Measurements from ENCODE around the gene CLNK. TPM values are rescaled to one million over a fixed set of nuclear protein-coding genes. Genes with fewer than 3 reads are reported as not detected.

The CLNK gene
- total RNA-seq, 2 donors from 2014 or later: not detected

DNA sequence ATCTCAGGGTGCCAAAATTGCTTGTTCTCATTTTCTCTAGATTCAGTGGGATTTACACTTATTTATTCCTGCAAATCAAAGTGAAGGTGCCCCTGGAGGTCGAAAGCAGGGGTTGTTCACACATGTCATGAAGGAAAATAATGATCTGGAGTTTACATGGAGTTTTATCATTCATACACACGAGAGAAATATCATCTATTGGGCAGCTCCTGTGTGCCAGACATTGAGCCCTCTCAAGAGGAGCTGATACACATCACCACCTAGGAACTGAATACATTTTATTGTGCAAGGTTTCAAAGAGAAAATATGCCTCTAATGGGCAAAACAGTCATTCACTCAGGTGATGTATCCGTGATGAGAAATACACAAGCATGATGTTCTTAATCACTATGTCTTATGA lies 23.5 kb downstream of the CLNK start:
- Mint-ChIP-seq H3K27me3 (no peaks in the 10 kb centered on the region), H3K36me3 (ENCODE audit: low read depth) (no peaks in the 10 kb centered on the region), H3K4me3 (no peak overlapping the region), H3K4me1 (no peaks in the 10 kb centered on the region), H3K27ac (no peak overlapping the region), H3K9me3 (no peaks in the 10 kb centered on the region)
- ATAC-seq (replicated peaks): no peak

GRCh38 chr4:10659251-10659650 lies 25.3 kb downstream of the CLNK start:
- no peaks in the 10 kb centered on the region for H3K9me3 Mint-ChIP-seq
- no peak overlapping the region for H3K27ac Mint-ChIP-seq
- no peak overlapping the region for H3K4me3 Mint-ChIP-seq
- no peaks in the 10 kb centered on the region for H3K36me3 Mint-ChIP-seq (ENCODE audit: low read depth)
- H3K27me3 Mint-ChIP-seq: peaks cover 3% of the 10 kb centered on the region
- H3K4me1 Mint-ChIP-seq: peaks cover 6% of the 10 kb centered on the region
- no peak for ATAC-seq (replicated peaks)

DNA sequence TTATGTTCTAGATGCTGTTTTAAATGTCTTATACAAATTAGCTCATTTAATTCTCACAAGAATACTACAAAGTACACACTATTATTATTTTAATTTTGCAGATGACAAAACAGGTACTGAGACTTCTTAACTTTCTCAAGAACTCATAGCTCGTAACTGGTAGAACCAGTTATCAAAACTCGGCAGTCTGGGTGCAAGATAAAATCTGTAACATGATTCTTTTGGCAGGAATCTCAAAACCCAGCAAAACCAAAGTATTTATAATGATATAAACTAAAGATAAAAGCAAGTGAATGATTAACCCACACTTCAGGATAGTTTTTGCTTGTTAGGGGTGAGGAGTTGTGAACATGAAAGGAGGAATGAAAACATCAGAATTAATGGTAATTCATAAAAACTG lies 27.6 kb downstream of the CLNK start:
- peaks cover 3% of the 10 kb centered on the region for H3K9me3 Mint-ChIP-seq
- no peaks in the 10 kb centered on the region for H3K36me3 Mint-ChIP-seq (ENCODE audit: low read depth)
- no peak overlapping the region for H3K27ac Mint-ChIP-seq
- peaks cover 6% of the 10 kb centered on the region for H3K4me1 Mint-ChIP-seq
- no peak for ATAC-seq (replicated peaks)
- peaks cover 6% of the 10 kb centered on the region for H3K27me3 Mint-ChIP-seq
- H3K4me3 Mint-ChIP-seq: peak overlapping the region; percentile 43

- Mint-ChIP-seq H3K27me3 (peaks cover 6% of the 10 kb centered on the region), H3K4me1 (peaks cover 6% of the 10 kb centered on the region), H3K27ac (peak overlapping the region; percentile 10), H3K36me3 (ENCODE audit: low read depth) (no peaks in the 10 kb centered on the region), H3K4me3 (peak overlapping the region; percentile 43), H3K9me3 (peaks cover 3% of the 10 kb centered on the region)
- ATAC-seq (replicated peaks): peak; percentile 63
These were observed 28.1 kb downstream of the CLNK start for GRCh38 chr4:10656420-10656819.

DNA sequence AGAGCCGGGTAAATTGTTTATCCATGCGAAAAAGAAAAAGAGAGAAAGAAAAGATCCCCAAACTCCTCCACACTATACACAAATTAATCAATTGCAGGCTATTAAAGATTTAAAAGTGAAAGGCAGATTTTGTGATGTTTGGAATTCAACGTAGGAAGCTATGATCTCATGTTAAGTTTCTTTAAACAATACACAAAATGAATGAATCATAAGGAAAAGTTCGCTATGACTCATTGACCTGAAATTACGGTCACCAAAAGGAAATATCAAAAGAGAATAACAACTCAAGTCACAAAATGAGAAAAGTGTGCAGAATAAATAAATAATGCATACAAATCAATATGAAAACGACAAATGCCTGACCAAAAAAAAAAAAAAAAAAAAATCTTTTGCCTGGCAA lies 28.6 kb downstream of the CLNK start:
- H3K27me3 Mint-ChIP-seq: peaks cover 6% of the 10 kb centered on the region
- peaks cover 6% of the 10 kb centered on the region for H3K4me1 Mint-ChIP-seq
- H3K27ac Mint-ChIP-seq: peak overlapping the region; percentile 10

GRCh38 chr4:10648479-10648878 lies 36.1 kb downstream of the CLNK start:
- Mint-ChIP-seq H3K27me3 (peaks cover 6% of the 10 kb centered on the region), H3K4me1 (no peaks in the 10 kb centered on the region)
- ATAC-seq (replicated peaks): no peak

More for the DNA sequence above, 28.6 kb downstream of the CLNK start:
- H3K9me3 Mint-ChIP-seq: peaks cover 3% of the 10 kb centered on the region
- no peaks in the 10 kb centered on the region for H3K36me3 Mint-ChIP-seq (ENCODE audit: low read depth)
- H3K4me3 Mint-ChIP-seq: peak overlapping the region; percentile 43
- peak; percentile 59 for ATAC-seq (replicated peaks)

DNA sequence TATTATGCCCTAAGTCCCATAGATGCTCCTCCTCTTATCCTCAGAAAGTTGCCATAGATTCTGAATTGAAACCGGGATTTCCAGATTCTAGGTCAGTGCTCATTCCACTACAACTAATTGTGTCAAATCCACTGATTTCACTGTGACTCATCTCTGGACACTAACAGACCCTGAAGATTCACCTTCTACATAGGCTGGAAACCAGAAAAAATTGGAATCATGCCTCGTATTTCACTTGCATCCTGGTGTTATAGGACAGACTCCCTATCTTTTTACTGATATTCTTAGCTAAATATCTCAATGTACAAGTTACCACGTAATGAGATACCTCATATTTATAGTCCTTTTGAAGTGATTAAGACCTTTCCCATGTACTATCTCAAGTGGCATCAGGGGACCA lies 36.7 kb downstream of the CLNK start:
- peaks cover 5% of the 10 kb centered on the region for H3K27me3 Mint-ChIP-seq
- no peak for ATAC-seq (replicated peaks)
- no peaks in the 10 kb centered on the region for H3K36me3 Mint-ChIP-seq (ENCODE audit: low read depth)
- H3K4me3 Mint-ChIP-seq: no peak overlapping the region
- H3K4me1 Mint-ChIP-seq: no peaks in the 10 kb centered on the region
- no peak overlapping the region for H3K27ac Mint-ChIP-seq
- peaks cover 2% of the 10 kb centered on the region for H3K9me3 Mint-ChIP-seq

More at GRCh38 chr4:10648479-10648878, 36.1 kb downstream of the CLNK start:
- no peaks in the 10 kb centered on the region for H3K36me3 Mint-ChIP-seq (ENCODE audit: low read depth)
- peaks cover 3% of the 10 kb centered on the region for H3K9me3 Mint-ChIP-seq
- H3K27ac Mint-ChIP-seq: no peak overlapping the region
- no peak overlapping the region for H3K4me3 Mint-ChIP-seq

- Mint-ChIP-seq H3K27ac (no peak overlapping the region), H3K36me3 (ENCODE audit: low read depth) (no peaks in the 10 kb centered on the region), H3K4me3 (no peak overlapping the region)
These were observed 40.8 kb downstream of the CLNK start for GRCh38 chr4:10643600-10644425.

DNA sequence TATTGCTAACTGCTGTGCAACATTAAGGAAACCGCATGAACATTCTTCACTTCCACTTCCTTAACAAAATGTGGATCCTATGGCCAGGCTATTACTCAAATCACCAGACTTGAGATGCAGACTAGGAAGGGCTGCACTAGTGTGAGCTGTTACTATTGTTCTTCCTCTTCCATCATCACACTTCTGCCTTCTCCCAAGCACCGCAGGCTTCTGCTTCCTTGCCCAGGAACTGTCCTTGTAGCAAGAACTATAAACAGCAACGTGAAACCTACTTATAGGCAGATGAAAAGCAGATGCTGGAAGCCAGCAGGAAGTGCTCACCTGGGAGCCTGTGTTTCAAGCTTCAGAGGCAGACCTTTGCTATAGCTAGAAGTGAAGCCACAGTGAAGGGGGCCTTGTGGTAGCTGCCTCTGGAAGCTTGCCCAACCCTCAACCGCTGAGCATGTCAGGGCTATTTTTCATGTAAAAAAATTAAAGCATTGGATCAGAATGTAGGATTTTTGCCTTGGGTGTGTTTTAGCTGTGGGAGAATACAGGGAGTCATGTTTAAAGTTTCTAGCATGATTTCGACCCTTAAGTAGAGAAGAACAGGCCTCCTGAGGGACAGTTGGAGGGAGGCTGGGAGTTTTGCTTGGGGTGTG lies 43.9 kb downstream of the CLNK start:
- H3K27me3 Mint-ChIP-seq: no peaks in the 10 kb centered on the region
- no peaks in the 10 kb centered on the region for H3K36me3 Mint-ChIP-seq (ENCODE audit: low read depth)
- no peak overlapping the region for H3K4me3 Mint-ChIP-seq
- H3K9me3 Mint-ChIP-seq: no peaks in the 10 kb centered on the region
- H3K27ac Mint-ChIP-seq: no peak overlapping the region
- no peak for ATAC-seq (replicated peaks)
- no peaks in the 10 kb centered on the region for H3K4me1 Mint-ChIP-seq

More at GRCh38 chr4:10643600-10644425, 40.8 kb downstream of the CLNK start:
- no peak for ATAC-seq (replicated peaks)
- Mint-ChIP-seq H3K27me3 (no peaks in the 10 kb centered on the region), H3K4me1 (no peaks in the 10 kb centered on the region), H3K9me3 (no peaks in the 10 kb centered on the region)

- Mint-ChIP-seq H3K36me3 (ENCODE audit: low read depth) (no peaks in the 10 kb centered on the region), H3K4me1 (no peaks in the 10 kb centered on the region)
- no peak for ATAC-seq (replicated peaks)
These were observed 44.9 kb downstream of the CLNK start for GRCh38 chr4:10639664-10640063.

DNA sequence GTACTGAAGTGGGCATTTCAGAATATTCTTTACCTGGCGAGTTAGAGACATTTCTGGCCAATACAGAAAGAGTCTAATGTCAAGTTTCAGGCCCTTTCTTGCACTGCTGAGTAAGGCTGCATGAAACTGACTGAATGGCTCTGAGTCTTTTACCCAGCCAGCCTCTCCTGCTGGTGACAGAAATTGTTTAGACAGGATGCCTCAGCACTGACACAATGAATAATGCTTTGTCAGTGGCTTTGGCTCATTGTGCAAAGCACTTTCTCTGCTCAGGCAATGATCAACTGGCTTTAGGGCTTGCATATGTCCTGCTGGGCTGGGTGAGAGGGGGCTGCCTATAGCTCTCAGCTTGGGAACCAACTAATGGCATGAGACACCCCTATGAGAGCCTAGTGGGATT lies 45.5 kb downstream of the CLNK start:
- H3K4me3 Mint-ChIP-seq: no peak overlapping the region
- H3K27ac Mint-ChIP-seq: no peak overlapping the region

More at GRCh38 chr4:10639664-10640063, 44.9 kb downstream of the CLNK start:
- H3K9me3 Mint-ChIP-seq: no peaks in the 10 kb centered on the region
- no peak overlapping the region for H3K27ac Mint-ChIP-seq
- H3K27me3 Mint-ChIP-seq: no peaks in the 10 kb centered on the region
- no peak overlapping the region for H3K4me3 Mint-ChIP-seq

GRCh38 chr4:10635091-10635490 lies 49.5 kb downstream of the CLNK start:
- Mint-ChIP-seq H3K27me3 (peaks cover 5% of the 10 kb centered on the region), H3K4me3 (no peak overlapping the region), H3K4me1 (no peaks in the 10 kb centered on the region), H3K36me3 (ENCODE audit: low read depth) (no peaks in the 10 kb centered on the region), H3K27ac (no peak overlapping the region), H3K9me3 (no peaks in the 10 kb centered on the region)
- no peak for ATAC-seq (replicated peaks)

More for the DNA sequence above, 45.5 kb downstream of the CLNK start:
- Mint-ChIP-seq H3K27me3 (no peaks in the 10 kb centered on the region), H3K4me1 (no peaks in the 10 kb centered on the region), H3K36me3 (ENCODE audit: low read depth) (no peaks in the 10 kb centered on the region), H3K9me3 (no peaks in the 10 kb centered on the region)
- no peak for ATAC-seq (replicated peaks)

DNA sequence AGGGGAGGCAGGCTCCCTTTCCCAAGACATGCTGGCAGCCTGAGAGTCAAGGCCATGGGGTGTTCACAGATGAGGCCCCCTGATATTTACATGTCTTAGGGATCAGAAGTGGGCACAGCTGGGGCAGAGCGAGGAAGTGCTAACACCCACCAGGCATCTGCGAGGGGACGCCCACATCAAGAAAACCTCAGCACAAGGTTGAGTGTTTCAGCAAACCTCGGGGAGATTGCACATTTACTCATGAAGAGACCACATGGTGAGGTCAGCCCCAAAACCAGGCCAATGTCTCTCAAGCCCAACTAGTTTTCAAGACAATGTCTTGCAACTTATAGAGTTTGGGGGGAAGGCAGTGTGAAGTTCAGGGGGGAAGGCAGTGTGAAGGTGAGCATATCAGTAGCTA lies 55.2 kb downstream of the CLNK start:
- no peak overlapping the region for H3K4me3 Mint-ChIP-seq
- no peak overlapping the region for H3K27ac Mint-ChIP-seq
- no peak for ATAC-seq (replicated peaks)
- no peaks in the 10 kb centered on the region for H3K9me3 Mint-ChIP-seq
- peaks cover 12% of the 10 kb centered on the region for H3K27me3 Mint-ChIP-seq
- H3K4me1 Mint-ChIP-seq: no peaks in the 10 kb centered on the region
- H3K36me3 Mint-ChIP-seq (ENCODE audit: low read depth): no peaks in the 10 kb centered on the region

DNA sequence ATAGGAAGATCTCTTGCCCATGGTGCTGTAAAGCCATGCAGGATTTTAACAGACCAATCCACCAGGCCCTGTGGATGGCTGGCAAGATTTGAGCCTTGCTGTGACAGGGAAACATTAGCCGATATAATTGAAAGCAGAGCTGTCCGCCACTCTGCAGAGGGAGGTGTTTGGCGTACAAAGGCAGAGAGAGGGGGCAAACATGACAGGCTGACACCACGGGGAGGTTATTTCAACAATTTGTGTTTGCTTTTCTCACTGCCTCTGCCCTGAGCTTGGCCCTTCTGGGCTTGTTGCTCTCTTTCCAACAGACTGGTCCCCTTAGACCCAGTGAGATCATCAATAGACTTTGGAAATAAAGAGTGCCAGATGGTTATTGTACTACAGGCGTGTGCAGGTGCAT lies 59.4 kb downstream of the CLNK start:
- no peak overlapping the region for H3K4me3 Mint-ChIP-seq
- H3K27ac Mint-ChIP-seq: no peak overlapping the region
- peaks cover 10% of the 10 kb centered on the region for H3K27me3 Mint-ChIP-seq
- H3K9me3 Mint-ChIP-seq: no peaks in the 10 kb centered on the region
- H3K4me1 Mint-ChIP-seq: no peaks in the 10 kb centered on the region
- no peak for ATAC-seq (replicated peaks)
- no peaks in the 10 kb centered on the region for H3K36me3 Mint-ChIP-seq (ENCODE audit: low read depth)

DNA sequence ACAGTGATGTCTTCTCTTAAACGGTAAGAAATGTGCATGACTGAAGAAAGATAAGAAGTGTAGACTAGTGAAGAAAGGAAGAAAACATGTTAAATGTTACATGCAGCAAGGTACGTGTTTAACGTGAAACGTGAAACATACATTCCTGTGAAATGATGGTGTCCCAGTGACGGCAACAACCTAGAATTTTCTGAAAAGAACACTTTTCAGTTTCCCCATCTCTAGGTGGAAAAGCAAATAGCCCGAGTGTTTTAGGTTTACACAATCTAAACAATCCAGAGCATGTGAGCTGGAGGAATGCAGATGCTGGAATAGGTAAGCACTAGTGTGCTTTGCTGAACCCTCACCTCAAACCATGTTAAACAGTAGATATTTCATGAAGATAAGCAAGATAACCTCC lies 60.7 kb downstream of the CLNK start:
- H3K4me3 Mint-ChIP-seq: no peak overlapping the region
- no peaks in the 10 kb centered on the region for H3K4me1 Mint-ChIP-seq
- H3K27me3 Mint-ChIP-seq: peaks cover 10% of the 10 kb centered on the region
- ATAC-seq (replicated peaks): no peak
- no peak overlapping the region for H3K27ac Mint-ChIP-seq
- no peaks in the 10 kb centered on the region for H3K36me3 Mint-ChIP-seq (ENCODE audit: low read depth)
- H3K9me3 Mint-ChIP-seq: no peaks in the 10 kb centered on the region
